ENCODE data around the gene MCM6.
A peak's percentile ranks its signal among the peaks of the same experiment; 100 is the strongest.

- TF ChIP-seq CTCF (IDR thresholded peaks at IDR 0.05 in 8 of 11, conservative IDR thresholded peaks at IDR 0.05 in 3 of 11) (peak; percentile 60 to 94 (median 91)), POLR2A (IDR thresholded peaks at IDR 0.05) (no peak), POLR2AphosphoS5 (IDR thresholded peaks at IDR 0.05) (no peak)
Measured at GRCh38 chr2:135797497-135798274, 78.6 kb downstream of the MCM6 start.
